ENCODE data around the gene C1GALT1C1.
"Not testable (repeated sequence)": the region's sequence is repeated elsewhere in the genome, so short reads cannot be mapped to it uniquely, and the experiment has no call there.

C1GALT1C1 gene

DNA sequence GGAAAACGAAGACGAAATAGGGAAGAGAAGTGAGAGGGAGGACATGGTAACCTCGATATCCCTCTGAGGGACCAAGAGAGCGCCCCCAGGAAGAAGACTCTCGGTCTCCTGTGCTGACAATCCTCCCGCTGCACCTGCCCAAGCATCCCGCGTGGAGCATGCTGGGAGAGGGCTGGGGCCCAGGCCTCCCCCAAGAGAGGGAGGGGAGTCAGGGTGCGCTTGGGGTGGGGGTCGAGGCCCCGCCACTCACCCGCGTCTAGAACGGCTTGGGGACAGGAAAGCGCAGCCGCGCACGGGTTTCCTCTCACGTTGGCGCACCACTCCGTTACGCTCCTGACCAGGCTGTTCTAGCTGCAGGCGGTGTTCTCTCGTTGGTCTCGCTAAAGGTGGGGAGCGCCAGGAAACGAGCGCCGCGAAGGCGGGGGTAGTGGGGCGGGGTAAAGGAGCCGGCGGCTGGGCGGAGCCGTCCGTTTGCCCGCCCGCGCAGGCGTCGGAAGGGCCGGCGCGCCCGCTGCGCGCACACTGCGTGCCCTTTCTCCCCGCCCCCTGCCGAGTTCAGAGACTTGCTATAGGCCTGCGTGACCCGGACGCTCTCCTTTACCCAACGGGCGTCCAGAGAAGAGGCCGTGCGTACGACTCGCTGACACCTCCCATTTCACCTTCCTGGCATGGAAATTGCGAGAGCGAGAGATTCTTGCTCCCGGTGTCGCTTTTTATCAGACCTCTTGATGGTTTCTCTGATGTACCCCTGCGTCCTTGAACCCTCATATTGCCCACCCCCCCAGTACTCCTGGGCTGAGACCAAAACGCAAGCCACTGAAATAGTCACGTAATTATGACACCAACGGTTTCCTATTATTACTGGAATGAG, at the start of gene C1GALT1C1:
TSS of gene C1GALT1C1 (minus strand) at position 388 of the 871 bp plus-strand sequence. CDS start 2,888 bp downstream, outside the sequence.
- DNase-seq: peak; percentile 98

DNA sequence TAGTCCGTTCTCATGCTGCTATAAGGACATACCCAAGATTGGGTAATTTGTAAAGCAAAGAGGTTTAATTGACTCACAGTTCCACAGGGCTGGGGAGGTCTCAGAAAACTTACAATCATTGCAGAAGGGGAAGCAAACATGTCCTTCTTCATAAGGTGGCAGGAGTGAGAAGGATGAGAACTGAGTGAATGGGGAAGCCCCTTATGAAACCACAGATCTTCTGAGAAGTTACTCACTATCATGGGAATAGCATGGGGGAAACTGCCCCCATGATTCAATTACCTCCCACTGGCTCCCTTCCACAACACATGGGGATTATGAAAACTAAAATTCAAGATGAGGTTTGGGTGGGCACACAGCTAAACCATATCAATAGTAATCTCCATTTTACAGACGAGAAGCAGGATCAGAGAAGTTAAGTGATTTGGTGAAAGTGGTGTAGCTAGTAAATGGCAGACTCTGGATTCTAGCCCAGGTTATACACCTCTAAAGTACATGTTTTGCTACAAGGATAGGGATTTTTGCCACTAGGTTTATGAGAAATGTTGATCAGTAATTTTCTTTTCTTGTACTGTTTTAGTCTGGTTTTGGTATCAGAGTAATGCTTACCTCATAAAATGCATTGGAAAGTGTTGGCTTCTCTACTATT, 47.3 kb upstream of the C1GALT1C1 start:
- DNase-seq: no peak

DNA sequence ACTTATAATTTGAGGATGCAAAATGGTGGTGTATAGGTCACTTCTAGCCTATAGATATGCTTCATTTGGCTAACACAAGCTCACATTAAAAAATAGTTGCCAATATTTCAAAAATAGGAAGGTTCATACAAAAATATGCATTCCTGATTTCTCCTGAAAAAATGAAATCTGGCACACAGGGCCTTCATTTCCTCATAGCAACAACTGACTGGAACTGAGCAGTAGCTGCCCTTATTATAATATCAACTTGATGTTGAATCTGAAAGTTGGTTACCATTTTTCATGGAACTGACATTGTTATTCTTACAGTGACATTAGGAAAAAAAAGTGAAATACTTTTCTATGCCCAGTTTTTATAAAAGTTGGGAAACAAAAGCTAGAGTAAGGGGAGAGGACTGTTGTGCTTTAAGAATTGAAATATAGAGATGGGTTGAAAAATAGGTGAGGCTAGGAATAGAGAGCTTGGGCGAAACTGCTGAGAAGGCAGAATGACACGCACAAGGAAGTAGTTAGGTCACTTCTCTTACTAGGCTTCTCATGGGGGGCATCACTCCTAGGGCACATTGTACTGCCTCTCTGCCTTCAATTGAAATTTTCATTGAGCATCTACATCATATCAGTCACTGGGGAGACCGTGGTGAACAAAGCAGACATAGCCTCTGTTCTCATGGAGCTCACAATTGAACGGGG, 43.1 kb upstream of the C1GALT1C1 start:
- DNase-seq: no peak

DNA sequence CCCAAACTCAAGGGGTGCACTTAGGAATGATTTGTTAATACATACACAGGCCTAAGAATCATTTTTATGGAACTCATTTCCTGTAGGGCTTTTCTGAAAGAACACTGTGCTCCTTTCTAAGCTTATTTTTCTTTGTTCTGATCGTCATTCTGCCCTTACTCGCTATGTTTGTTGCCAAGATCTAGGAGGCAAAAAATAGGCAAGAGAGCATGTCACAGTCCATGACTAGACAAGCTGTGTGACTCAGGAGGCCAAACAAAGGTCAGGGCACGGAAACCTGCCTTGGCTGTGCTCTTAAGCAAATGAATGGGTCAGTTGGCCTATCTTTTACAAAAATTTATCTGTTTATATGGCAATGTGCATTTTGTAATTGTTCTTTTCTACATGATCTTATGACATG, 42.5 kb upstream of the C1GALT1C1 start:
- DNase-seq: no peak

DNA sequence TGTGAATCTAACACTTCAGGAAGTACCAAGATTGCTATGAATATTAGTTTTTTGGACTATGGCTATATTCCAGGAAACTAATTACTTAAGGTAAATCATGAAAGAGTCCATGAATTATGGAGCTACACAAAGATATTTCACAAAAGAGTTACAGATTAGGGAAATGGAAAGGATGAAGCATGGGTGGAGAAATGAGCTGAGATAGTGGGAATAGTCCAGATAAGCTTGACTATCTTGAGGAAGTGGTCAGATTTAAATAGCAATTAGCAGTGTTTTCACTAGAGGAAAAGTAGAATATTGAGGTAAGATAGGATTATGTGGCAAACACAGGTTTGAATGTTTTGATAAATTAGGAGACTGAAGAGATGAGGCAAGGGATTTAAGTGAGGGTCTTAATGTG, 42.1 kb upstream of the C1GALT1C1 start:
- DNase-seq: no peak

DNA sequence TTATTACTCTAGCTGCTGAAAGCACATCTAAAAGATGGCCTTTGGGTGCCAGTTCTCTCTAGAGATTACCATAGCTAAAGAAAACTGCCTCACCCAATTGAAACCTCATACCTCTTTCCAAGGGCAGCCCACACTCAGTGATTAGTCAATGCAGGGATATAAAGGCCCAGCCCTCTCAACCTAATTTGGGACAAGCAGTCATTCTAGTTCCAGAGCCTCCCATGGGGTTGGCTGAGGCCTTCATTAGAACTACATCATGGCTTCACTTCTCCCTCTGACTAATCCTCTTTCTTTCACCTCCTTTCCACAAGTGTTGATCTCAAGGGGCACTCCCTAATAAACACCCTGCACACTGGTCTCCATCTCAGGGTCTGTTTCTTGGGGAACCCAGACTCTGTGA, 38.5 kb upstream of the C1GALT1C1 start:
- no peak for DNase-seq

GRCh38 chrX:120664535-120664934, 34.7 kb upstream of the C1GALT1C1 start:
- not testable (repeated sequence) for DNase-seq

DNA sequence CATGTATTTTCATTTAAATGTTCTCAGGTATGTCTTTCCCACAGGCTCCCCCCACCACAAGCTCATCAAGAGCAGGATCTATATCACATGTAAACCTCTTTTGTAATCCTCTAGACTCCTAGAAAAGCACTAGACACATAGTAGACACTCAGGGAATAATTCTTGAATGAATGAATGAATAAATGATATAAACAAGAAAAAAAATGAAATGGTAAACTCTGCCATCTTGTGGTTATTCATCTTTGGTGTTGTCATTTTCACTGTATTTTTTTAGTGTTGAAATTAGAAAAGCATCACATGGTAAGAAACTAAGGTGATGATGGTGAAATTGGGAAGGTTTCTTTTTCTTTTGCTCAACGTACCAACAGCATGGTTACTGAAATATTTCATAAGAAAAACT, 34.2 kb upstream of the C1GALT1C1 start:
- no peak for DNase-seq

GRCh38 chrX:120662662-120663061, 32.8 kb upstream of the C1GALT1C1 start:
- no peak for DNase-seq

GRCh38 chrX:120660637-120661036, 30.8 kb upstream of the C1GALT1C1 start:
- no peak for DNase-seq

- DNase-seq: no peak
Observed at GRCh38 chrX:120653000-120653399, 23.1 kb upstream of the C1GALT1C1 start.

GRCh38 chrX:120652256-120652655, 22.4 kb upstream of the C1GALT1C1 start:
- not testable (repeated sequence) for DNase-seq

- no peak for DNase-seq
Observed at GRCh38 chrX:120647127-120647526, 17.3 kb upstream of the C1GALT1C1 start.

DNA sequence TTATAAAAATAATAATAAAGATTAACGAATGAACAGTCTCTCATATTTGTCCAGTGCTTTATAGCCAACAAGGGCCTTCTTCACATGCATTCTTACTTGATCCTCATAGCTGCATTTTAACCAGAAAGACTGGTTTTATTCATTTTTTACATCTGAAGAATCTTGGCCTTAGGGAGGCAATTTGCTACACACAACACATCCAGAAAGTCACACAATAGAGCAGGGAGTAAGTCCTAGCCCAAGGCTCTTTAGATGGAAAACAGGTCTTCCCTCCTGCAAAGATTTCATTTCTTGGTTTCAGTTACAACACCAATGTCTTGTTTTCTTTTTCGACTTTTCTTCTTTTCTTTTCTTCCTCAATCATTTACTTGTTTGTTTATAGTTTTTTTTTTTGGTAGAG, 13.0 kb upstream of the C1GALT1C1 start:
- no peak for DNase-seq

DNA sequence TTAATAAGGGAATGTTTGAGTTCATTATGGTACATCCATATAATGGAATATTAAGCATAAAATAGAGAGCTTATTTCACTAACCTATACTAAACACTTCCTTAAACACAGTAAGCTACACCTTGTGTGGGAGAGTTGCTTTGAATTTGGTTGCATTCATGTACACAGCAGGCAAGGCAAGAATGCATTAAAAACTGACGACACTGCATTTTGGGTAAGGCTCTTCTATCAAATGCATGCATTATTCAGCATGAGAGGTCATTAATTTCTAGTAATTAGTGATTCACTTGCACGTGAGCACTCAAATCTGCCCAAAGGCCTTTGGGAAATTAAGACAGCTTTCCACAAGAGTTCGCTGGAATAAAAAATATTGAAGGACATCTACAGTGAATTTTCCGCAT, 8.8 kb upstream of the C1GALT1C1 start:
- DNase-seq: no peak

DNA sequence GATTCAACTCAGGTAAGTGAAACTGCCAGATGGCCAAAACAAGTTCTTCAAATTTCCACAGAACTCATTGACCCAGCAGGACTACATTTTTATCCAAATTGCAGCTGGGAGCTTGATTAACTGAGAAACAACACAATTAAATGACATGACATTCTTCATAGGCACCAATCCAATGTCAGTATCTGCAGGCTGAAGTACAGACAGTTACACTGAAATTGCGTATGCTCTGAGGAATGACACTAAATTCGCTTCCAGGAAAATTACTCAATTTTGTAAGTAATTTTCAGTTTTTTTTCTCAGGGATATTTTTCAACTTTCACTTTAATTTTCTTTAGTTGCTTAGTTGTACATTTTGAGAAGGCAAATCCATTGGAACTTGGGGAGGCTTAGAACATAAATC, 4.5 kb downstream of the C1GALT1C1 start:
- DNase-seq: no peak

- no peak for DNase-seq
Observed at GRCh38 chrX:120617996-120618630, 11.7 kb downstream of the C1GALT1C1 start.

- no peak for DNase-seq
Observed at GRCh38 chrX:120614816-120615215, 15.0 kb downstream of the C1GALT1C1 start.

DNA sequence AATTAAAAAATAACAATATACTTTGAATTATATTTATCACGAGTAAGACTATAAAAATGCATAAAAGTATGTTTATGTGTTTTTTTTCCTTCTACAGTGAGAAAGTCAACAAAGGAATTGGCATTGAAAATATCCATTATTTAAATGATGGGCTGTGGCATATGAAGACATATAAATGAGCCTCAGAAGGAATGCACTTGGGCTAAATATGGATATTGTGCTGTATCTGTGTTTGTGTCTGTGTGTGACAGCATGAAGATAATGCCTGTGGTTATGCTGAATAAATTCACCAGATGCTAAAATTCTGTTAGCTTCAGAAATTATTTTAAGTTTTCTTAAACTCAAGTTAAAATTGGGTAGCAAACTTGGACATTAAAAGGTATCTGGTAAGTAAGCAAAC, 17.8 kb downstream of the C1GALT1C1 start:
- no peak for DNase-seq

- DNase-seq: peak; percentile 32
Observed at GRCh38 chrX:120604361-120604782, 25.5 kb downstream of the C1GALT1C1 start.

- DNase-seq: peak; percentile 93
Observed at GRCh38 chrX:120603707-120604360, 26.0 kb downstream of the C1GALT1C1 start, which contains the start of gene MCTS1. TSS of gene MCTS1 (plus strand) at chrX:120604101. CDS start at chrX:120604237, 136 bp downstream.

GRCh38 chrX:120585702-120586101, 44.2 kb downstream of the C1GALT1C1 start:
- DNase-seq: no peak

Data from NCI-H2081 treated with DMSO at 0.1 percent for 48 hours (cell line).